CD4-positive, alpha-beta memory T cell (primary cell): Measurements from ENCODE around the gene DNHD1. TPM values are rescaled to one million over a fixed set of nuclear protein-coding genes. Genes with fewer than 3 reads are reported as not detected.

Source experiments
- CTCF ChIA-PET: fragments of 350-600 bp; sonication (Branson Sonifier 250); formaldehyde crosslinking; loops from one replicate; lab custom pipeline; 2021; ENCODE audit warnings: inconsistent platforms; ENCODE audit not compliant: partially characterized antibody; lab: Charles Lee
- POLR2A ChIA-PET: fragments of 350-600 bp; sonication (Branson Sonifier 250); formaldehyde crosslinking; loops from one replicate; lab custom pipeline; 2021; ENCODE audit not compliant: partially characterized antibody; lab: Charles Lee
- DNase-seq, 5 donors: peaks; one replicate each; pipeline versions ENCODE4 v3.0.0 to v3.0.0-alpha.2; 2020 to 2022; ENCODE audit warnings: mixed read lengths in 1 of 5
- H3K27ac ChIP-seq: one replicate; pipeline ENCODE4 v1.7.0; 2013; ENCODE audit warnings: low read depth, low read length
- H3K27me3 ChIP-seq: 2 replicates; pipeline ENCODE4 v1.7.0; 2013; ENCODE audit warnings: mild to moderate bottlenecking, low read length, moderate library complexity; ENCODE audit not compliant: insufficient read depth
- H3K36me3 ChIP-seq: 2 replicates; pipeline ENCODE4 v1.7.0; 2013; ENCODE audit warnings: mild to moderate bottlenecking, low read length, moderate library complexity; ENCODE audit not compliant: insufficient read depth
- H3K4me1 ChIP-seq: 2 replicates; pipeline ENCODE4 v1.7.0; 2013; ENCODE audit warnings: mild to moderate bottlenecking, low read length, moderate library complexity; ENCODE audit not compliant: insufficient read depth
- H3K4me3 ChIP-seq, 2 donors: one replicate each; pipeline ENCODE4 v1.7.0; 2013; ENCODE audit warnings: low read length in 2 of 2, mild to moderate bottlenecking in 1 of 2
- H3K9me3 ChIP-seq, 2 donors: one replicate each; pipeline ENCODE4 v1.7.0; 2013; ENCODE audit warnings: low read length in 2 of 2, control low read depth in 1 of 2; ENCODE audit not compliant: control insufficient read depth in 1 of 2
- H3K27ac Mint-ChIP-seq, 7 donors: one replicate each; pipeline ENCODE4 v1.8.0; 2020 to 2021; ENCODE audit warnings: mixed read lengths in 7 of 7, mild to moderate bottlenecking in 6 of 7, inconsistent platforms in 3 of 7, moderate library complexity in 3 of 7
- H3K27me3 Mint-ChIP-seq, 2 donors: one replicate each; pipeline ENCODE4 v1.8.0; 2020 to 2021; ENCODE audit warnings: mixed read lengths in 2 of 2
- H3K36me3 Mint-ChIP-seq, 2 donors: one replicate each; pipeline ENCODE4 v1.8.0; 2020 to 2021; ENCODE audit warnings: mixed read lengths in 2 of 2, inconsistent platforms in 1 of 2, mild to moderate bottlenecking in 1 of 2
- H3K4me1 Mint-ChIP-seq, 4 donors: one replicate each; pipeline ENCODE4 v1.8.0; 2020 to 2021; ENCODE audit warnings: mixed read lengths in 4 of 4, mild to moderate bottlenecking in 1 of 4
- H3K4me3 Mint-ChIP-seq, 8 donors: one replicate each; pipeline ENCODE4 v1.8.0; 2020 to 2021; ENCODE audit warnings: mixed read lengths in 8 of 8, mild to moderate bottlenecking in 7 of 8, moderate library complexity in 6 of 8, inconsistent platforms in 3 of 8
- H3K9me3 Mint-ChIP-seq, 8 donors: one replicate each; pipeline ENCODE4 v1.8.0; 2020 to 2021; ENCODE audit warnings: mixed read lengths in 8 of 8, mild to moderate bottlenecking in 5 of 8, inconsistent platforms in 3 of 8, moderate library complexity in 1 of 8
- intact Hi-C: fragments of 100-400 bp; cut with micrococcal nuclease; formaldehyde crosslinking; loops from one replicate; pipeline ENCODE4 v1.15.1; 2023
- polyA plus RNA-seq, 2 donors: library from polyadenylated mRNA; unstranded; fragments of 300-500 nt; fragmentation: Illumina TruSeq; gene quantifications; one replicate each; pipeline ENCODE4 v1.2.3, GENCODE V29; 2021
- total RNA-seq, 2 experiments: library from RNA; stranded (reverse); gene quantifications; one replicate each; pipeline ENCODE4 v1.2.3, GENCODE V29; 2021

Gene DNHD1
- total and polyA plus RNA-seq, 4 experiments from 2014 or later = 1.2 to 54.0 (median 23.6) TPM

- ChIA-PET CTCF (interaction anchor here (4.2 to 6.2 kb wide), 2 partner anchors 13 to 14 kb away, joined by 18 to 49 read pairs; no protein-coding TSS in a partner anchor), POLR2A (no interaction called here)
- Mint-ChIP-seq H3K27me3 (no peaks in the 10 kb centered on the region), H3K27ac (no peak overlapping the region), H3K4me3 (no peak overlapping the region), H3K36me3 (peaks cover 40 to 42% of the 10 kb centered on the region in 2 donors), H3K9me3 (no peaks in the 10 kb centered on the region), H3K4me1 (no peaks in the 10 kb centered on the region)
- no peak overlapping the region for H3K4me3 ChIP-seq
- H3K36me3 ChIP-seq = peaks cover 15% of the 10 kb centered on the region
- intact Hi-C loops = no loop called here
- no peak for DNase-seq
- no peaks in the 10 kb centered on the region for H3K27me3 ChIP-seq
- no peaks in the 10 kb centered on the region for H3K4me1 ChIP-seq
- no peak overlapping the region for H3K27ac ChIP-seq
- no peaks in the 10 kb centered on the region for H3K9me3 ChIP-seq
Measured at GRCh38 chr11:6457581-6458320, 39.3 kb upstream of the DNHD1 start.

GRCh38 chr11:6458352-6459098 is 38.6 kb upstream of the DNHD1 start:
- no peaks in the 10 kb centered on the region for H3K27me3 ChIP-seq
- H3K9me3 ChIP-seq = no peaks in the 10 kb centered on the region
- no peak overlapping the region for H3K27ac ChIP-seq
- peaks cover 15% of the 10 kb centered on the region for H3K36me3 ChIP-seq
- no peak overlapping the region for H3K4me3 Mint-ChIP-seq
- intact Hi-C loops = no loop called here
- no peak overlapping the region for H3K4me3 ChIP-seq
- H3K9me3 Mint-ChIP-seq = no peaks in the 10 kb centered on the region
- POLR2A ChIA-PET = no interaction called here
- H3K27ac Mint-ChIP-seq = peak overlapping the region in 2 of 7 donors; percentile 24 to 33
- no peak for DNase-seq
- peaks cover 37 to 40% of the 10 kb centered on the region in 2 donors for H3K36me3 Mint-ChIP-seq
- CTCF ChIA-PET = interaction anchor here (1.9 to 4.2 kb wide), 3 partner anchors 15 to 95 kb away, joined by 5 to 18 read pairs (median 10); no protein-coding TSS in a partner anchor
- no peaks in the 10 kb centered on the region for H3K4me1 Mint-ChIP-seq
- H3K27me3 Mint-ChIP-seq = no peaks in the 10 kb centered on the region
- H3K4me1 ChIP-seq = no peaks in the 10 kb centered on the region

GRCh38 chr11:6459099-6459450 is 38.0 kb upstream of the DNHD1 start:
- peak overlapping the region in 3 of 7 donors; percentile 8 to 33 (median 24) for H3K27ac Mint-ChIP-seq
- Histone ChIP-seq H3K4me3 (no peak overlapping the region), H3K27ac (no peak overlapping the region), H3K27me3 (no peaks in the 10 kb centered on the region), H3K9me3 (no peaks in the 10 kb centered on the region), H3K36me3 (peaks cover 15% of the 10 kb centered on the region), H3K4me1 (no peaks in the 10 kb centered on the region)
- H3K4me3 Mint-ChIP-seq = no peak overlapping the region
- intact Hi-C loops = no loop called here
- ChIA-PET CTCF (interaction anchor here (1.4 to 4.2 kb wide), 4 partner anchors 10 to 96 kb away, joined by 3 to 18 read pairs (median 8); no protein-coding TSS in a partner anchor), POLR2A (no interaction called here)
- DNase-seq = no peak
- H3K4me1 Mint-ChIP-seq = no peaks in the 10 kb centered on the region
- no peaks in the 10 kb centered on the region for H3K9me3 Mint-ChIP-seq
- H3K27me3 Mint-ChIP-seq = no peaks in the 10 kb centered on the region
- H3K36me3 Mint-ChIP-seq = peaks cover 40% of the 10 kb centered on the region in 2 donors

- H3K4me1 ChIP-seq = peaks cover 12% of the 10 kb centered on the region
- Mint-ChIP-seq H3K4me1 (peaks cover 12 to 20% (median 16%) of the 10 kb centered on the region in 4 donors), H3K27ac (no peak overlapping the region), H3K9me3 (no peaks in the 10 kb centered on the region), H3K36me3 (peaks cover 5 to 12% of the 10 kb centered on the region in 2 donors), H3K27me3 (no peaks in the 10 kb centered on the region), H3K4me3 (no peak overlapping the region)
- no peak overlapping the region for H3K4me3 ChIP-seq
- no peak overlapping the region for H3K27ac ChIP-seq
- no peaks in the 10 kb centered on the region for H3K27me3 ChIP-seq
- ChIA-PET CTCF (interaction anchor here (0.8 to 2.1 kb wide), 5 partner anchors 9 to 174 kb away, joined by 3 to 11 read pairs (median 3); no protein-coding TSS in a partner anchor), POLR2A (interaction anchor here (1.1 kb wide), 1 partner anchor 65 kb away, joined by 3 read pairs; no protein-coding TSS in a partner anchor)
- DNase-seq = no peak
- H3K36me3 ChIP-seq = no peaks in the 10 kb centered on the region
- no peaks in the 10 kb centered on the region for H3K9me3 ChIP-seq
- intact Hi-C loops = no loop called here
Measured at GRCh38 chr11:6468712-6469495, 28.2 kb upstream of the DNHD1 start.

GRCh38 chr11:6469599-6469998 is 27.5 kb upstream of the DNHD1 start:
- intact Hi-C loops = no loop called here
- Histone ChIP-seq H3K36me3 (no peaks in the 10 kb centered on the region), H3K4me1 (peaks cover 16% of the 10 kb centered on the region), H3K9me3 (no peaks in the 10 kb centered on the region), H3K4me3 (no peak overlapping the region), H3K27me3 (no peaks in the 10 kb centered on the region), H3K27ac (no peak overlapping the region)
- POLR2A ChIA-PET = no interaction called here
- no peaks in the 10 kb centered on the region for H3K9me3 Mint-ChIP-seq
- CTCF ChIA-PET = interaction anchor here (1.2 to 2.9 kb wide), 3 partner anchors 10 to 91 kb away, joined by 3 to 9 read pairs (median 8); no protein-coding TSS in a partner anchor
- DNase-seq = no peak
- peaks cover 3 to 6% of the 10 kb centered on the region in 2 donors for H3K36me3 Mint-ChIP-seq
- no peak overlapping the region for H3K27ac Mint-ChIP-seq
- H3K4me3 Mint-ChIP-seq = no peak overlapping the region
- peaks cover 12 to 26% (median 17%) of the 10 kb centered on the region in 4 donors for H3K4me1 Mint-ChIP-seq
- H3K27me3 Mint-ChIP-seq = no peaks in the 10 kb centered on the region

GRCh38 chr11:6472934-6473333 is 24.1 kb upstream of the DNHD1 start:
- ChIA-PET POLR2A (interaction anchor here (1.3 to 4.1 kb wide), 6 partner anchors 8 to 210 kb away, joined by 3 to 22 read pairs (median 4); partner anchors contain the start of genes ARFIP2, MRPL17, SMPD1 and TIMM10B), CTCF (interaction anchor here (0.7 to 2.2 kb wide), 4 partner anchors 29 to 282 kb away, joined by 3 to 6 read pairs (median 4); partner anchors contain the start of gene MRPL17)
- Histone ChIP-seq H3K4me3 (peak overlapping the region in 1 of 2 donors; percentile 20), H3K36me3 (peaks cover 11% of the 10 kb centered on the region), H3K27ac (no peak overlapping the region), H3K9me3 (no peaks in the 10 kb centered on the region), H3K4me1 (peaks cover 16% of the 10 kb centered on the region), H3K27me3 (no peaks in the 10 kb centered on the region)
- peak overlapping the region in 6 of 7 donors; percentile 14 to 89 (median 76) for H3K27ac Mint-ChIP-seq
- DNase-seq = no peak
- H3K9me3 Mint-ChIP-seq = no peaks in the 10 kb centered on the region
- H3K4me1 Mint-ChIP-seq = peaks cover 10 to 33% (median 19%) of the 10 kb centered on the region in 4 donors
- intact Hi-C loops = no loop called here
- no peaks in the 10 kb centered on the region for H3K27me3 Mint-ChIP-seq
- H3K36me3 Mint-ChIP-seq = peaks cover 4 to 11% of the 10 kb centered on the region in 2 donors
- peak overlapping the region; percentile 59 to 89 (median 74) for H3K4me3 Mint-ChIP-seq
